AG09319 (cell line): Measurements from ENCODE around the gene RASIP1.
A peak's percentile ranks its signal among the peaks of the same experiment; 100 is the strongest.
"Not testable (repeated sequence)": the region's sequence is repeated elsewhere in the genome, so short reads cannot be mapped to it uniquely, and the experiment has no call there.

Experiments used
- DNase-seq: peaks from one replicate; pipeline ENCODE4 v3.0.0-alpha.2; 2010; ENCODE audit warnings: low read depth; ENCODE audit errors: extremely low read depth
- CTCF ChIP-seq: IDR thresholded peaks from 2 replicates; pipeline ENCODE4 v1.5.1; 2011; ENCODE audit warnings: low read depth, mild to moderate bottlenecking, inconsistent platforms, low read length, moderate library complexity

The RASIP1 gene

GRCh38 chr19:48740164-48740972 lies at the start of gene RASIP1:
TSS of gene RASIP1 (minus strand) at chr19:48740610. CDS start at chr19:48740282, 328 bp downstream.
- no peak for TF ChIP-seq CTCF
- no peak for DNase-seq

GRCh38 chr19:48787331-48787730 lies 46.9 kb upstream of the RASIP1 start:
- not testable (repeated sequence) for DNase-seq

DNA sequence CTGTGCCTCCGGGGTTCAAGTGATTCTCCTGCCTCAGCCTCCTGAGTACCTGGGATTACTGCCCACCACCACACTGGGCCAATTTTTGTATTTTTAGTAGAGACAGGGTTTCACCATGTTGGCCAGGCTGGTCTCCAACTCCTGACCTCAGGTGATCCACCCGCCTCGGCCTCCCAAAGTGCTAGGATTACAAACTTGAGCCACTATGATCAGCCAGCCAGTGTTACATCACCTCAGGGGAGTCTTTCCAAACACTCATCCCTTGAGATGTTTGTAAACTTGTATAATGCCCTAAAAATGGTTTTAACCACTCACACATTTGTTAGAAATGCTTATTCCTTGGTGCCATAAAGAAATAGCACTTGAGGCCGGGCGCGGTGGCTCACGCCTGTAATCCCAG lies 46.0 kb upstream of the RASIP1 start:
- not testable (repeated sequence) for DNase-seq

- DNase-seq: no peak
- TF ChIP-seq CTCF: peak; percentile 20
Measured at GRCh38 chr19:48784527-48784926, 44.1 kb upstream of the RASIP1 start.

DNA sequence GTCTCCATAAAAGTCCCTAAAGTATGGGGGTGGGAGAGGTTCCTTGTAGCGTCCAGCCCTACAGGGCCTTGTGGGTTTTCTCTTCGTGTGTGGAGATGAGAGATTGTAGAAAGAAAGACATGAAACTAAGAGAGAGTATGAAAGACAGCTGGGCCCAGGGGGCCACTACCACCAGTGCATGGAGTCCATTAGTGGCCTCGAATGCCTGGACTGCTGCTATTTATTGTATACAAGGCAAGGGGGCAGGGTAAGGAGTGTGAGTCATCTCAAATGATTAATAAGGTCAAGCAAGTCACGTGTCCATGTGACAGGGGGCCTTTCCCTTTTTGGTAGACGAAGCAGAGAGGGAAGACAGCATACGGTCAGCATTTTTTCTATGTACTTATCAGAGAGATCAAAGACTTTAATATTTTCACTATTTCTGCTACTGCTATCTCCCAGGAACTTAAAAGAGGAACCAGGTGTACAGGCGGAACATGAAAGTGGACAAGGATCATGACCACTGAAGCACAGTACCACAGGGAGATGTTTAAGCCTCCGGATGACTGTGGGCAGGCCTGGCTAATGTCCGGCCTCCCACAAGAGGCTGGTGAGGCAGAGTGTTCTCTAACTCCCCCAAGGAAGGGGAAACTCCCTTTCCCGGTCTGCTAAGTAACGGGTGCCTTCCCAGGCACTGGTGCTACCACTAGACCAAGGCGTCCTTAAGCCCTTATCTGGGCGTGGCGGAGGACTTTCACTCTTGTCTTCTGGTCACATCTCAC lies 40.4 kb upstream of the RASIP1 start:
- DNase-seq: no peak
- no peak for TF ChIP-seq CTCF

DNA sequence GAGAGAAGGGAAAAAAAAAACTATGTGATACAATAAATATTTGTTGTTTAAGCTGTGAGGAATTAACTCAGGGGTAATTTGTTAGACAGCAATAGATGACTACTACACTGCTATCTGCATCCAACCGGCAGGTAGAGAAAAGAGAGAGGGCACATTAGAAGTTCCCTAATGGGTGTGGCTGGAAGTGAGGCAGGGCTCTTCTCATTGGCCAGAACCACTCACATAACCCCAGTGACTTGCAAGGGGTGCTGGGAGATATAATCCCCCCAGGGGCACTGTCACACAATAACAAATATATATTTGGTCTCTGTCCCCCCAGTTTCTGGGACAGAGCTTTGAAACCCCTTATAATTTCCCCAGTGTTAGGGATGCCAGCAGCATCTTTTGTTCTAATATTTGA lies 39.2 kb upstream of the RASIP1 start:
- DNase-seq: no peak
- TF ChIP-seq CTCF: no peak

- no peak for TF ChIP-seq CTCF
- no peak for DNase-seq
Measured at GRCh38 chr19:48777720-48778119, 37.3 kb upstream of the RASIP1 start.

DNA sequence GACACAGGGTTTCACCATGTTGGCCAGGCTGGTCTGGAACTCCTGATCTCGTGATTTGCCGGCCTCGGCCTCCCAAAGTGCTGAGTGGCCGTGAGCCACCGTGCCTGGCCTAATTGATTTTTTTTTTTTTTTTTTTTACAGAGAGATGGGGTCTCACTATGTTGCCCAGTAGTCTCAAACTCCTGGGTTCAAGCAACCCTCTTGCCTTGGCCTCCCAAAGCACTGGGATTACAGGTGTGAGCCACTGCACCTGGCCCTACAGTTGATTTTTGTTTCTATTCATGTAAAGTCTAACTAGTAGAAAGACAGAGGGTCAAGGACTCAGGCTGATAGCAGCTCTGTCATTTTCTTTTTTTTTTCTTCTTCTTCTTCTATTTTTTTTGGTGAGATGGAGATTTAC lies 36.7 kb upstream of the RASIP1 start:
- no peak for DNase-seq
- TF ChIP-seq CTCF: no peak
